ENCODE measurements around the gene EVC.

Gene EVC

GRCh38 chr4:5710961-5711478, at the start of gene EVC:
Gene EVC, plus strand, starts transcription at chr4:5711201. Its CDS starts 180 bp downstream, at chr4:5711381.
- DNase-seq (ENCODE audit: extremely low read depth in 1 of 2, low read depth in 1 of 2) = no peak

GRCh38 chr4:5661237-5661636, 49.8 kb upstream of the EVC start:
- DNase-seq (ENCODE audit: extremely low read depth in 1 of 2, low read depth in 1 of 2) = no peak

GRCh38 chr4:5662555-5662954, 48.4 kb upstream of the EVC start:
- no peak for DNase-seq (ENCODE audit: extremely low read depth in 1 of 2, low read depth in 1 of 2)

- no peak for DNase-seq (ENCODE audit: extremely low read depth in 1 of 2, low read depth in 1 of 2)
These were observed 46.2 kb upstream of the EVC start for GRCh38 chr4:5664778-5665177.

GRCh38 chr4:5666741-5667140, 44.3 kb upstream of the EVC start:
- DNase-seq (ENCODE audit: extremely low read depth in 1 of 2, low read depth in 1 of 2) = no peak

- no peak for DNase-seq (ENCODE audit: extremely low read depth in 1 of 2, low read depth in 1 of 2)
These were observed 34.2 kb upstream of the EVC start for GRCh38 chr4:5676763-5677162.

- DNase-seq (ENCODE audit: extremely low read depth in 1 of 2, low read depth in 1 of 2) = no peak
These were observed 32.0 kb upstream of the EVC start for GRCh38 chr4:5678977-5679376.

- DNase-seq (ENCODE audit: extremely low read depth in 1 of 2, low read depth in 1 of 2) = no peak
These were observed 27.4 kb upstream of the EVC start for GRCh38 chr4:5683566-5683965.

GRCh38 chr4:5685296-5685695, 25.7 kb upstream of the EVC start:
- no peak for DNase-seq (ENCODE audit: extremely low read depth in 1 of 2, low read depth in 1 of 2)

- no peak for DNase-seq (ENCODE audit: extremely low read depth in 1 of 2, low read depth in 1 of 2)
These were observed 24.7 kb upstream of the EVC start for GRCh38 chr4:5686338-5686737.

- DNase-seq (ENCODE audit: extremely low read depth in 1 of 2, low read depth in 1 of 2) = no peak
These were observed 21.9 kb upstream of the EVC start for GRCh38 chr4:5689065-5689464.

GRCh38 chr4:5691491-5692132, 19.4 kb upstream of the EVC start:
- no peak for DNase-seq (ENCODE audit: extremely low read depth in 1 of 2, low read depth in 1 of 2)

- no peak for DNase-seq (ENCODE audit: extremely low read depth in 1 of 2, low read depth in 1 of 2)
These were observed 17.1 kb upstream of the EVC start for GRCh38 chr4:5693871-5694270.

GRCh38 chr4:5696341-5696740, 14.7 kb upstream of the EVC start:
- DNase-seq (ENCODE audit: extremely low read depth in 1 of 2, low read depth in 1 of 2) = no peak

GRCh38 chr4:5700459-5700858, 10.5 kb upstream of the EVC start:
- DNase-seq (ENCODE audit: extremely low read depth in 1 of 2, low read depth in 1 of 2) = no peak

- DNase-seq (ENCODE audit: extremely low read depth in 1 of 2, low read depth in 1 of 2) = no peak
These were observed 9.0 kb upstream of the EVC start for GRCh38 chr4:5701971-5702370.

GRCh38 chr4:5703831-5704230, 7.2 kb upstream of the EVC start:
- no peak for DNase-seq (ENCODE audit: extremely low read depth in 1 of 2, low read depth in 1 of 2)

GRCh38 chr4:5704276-5704675, 6.7 kb upstream of the EVC start:
- DNase-seq (ENCODE audit: extremely low read depth in 1 of 2, low read depth in 1 of 2) = no peak

- DNase-seq (ENCODE audit: extremely low read depth in 1 of 2, low read depth in 1 of 2) = no peak
These were observed 5.2 kb upstream of the EVC start for GRCh38 chr4:5705647-5706320.

GRCh38 chr4:5706486-5707290, 4.3 kb upstream of the EVC start:
- no peak for DNase-seq (ENCODE audit: extremely low read depth in 1 of 2, low read depth in 1 of 2)

GRCh38 chr4:5707366-5707765, 3.6 kb upstream of the EVC start:
- DNase-seq (ENCODE audit: extremely low read depth in 1 of 2, low read depth in 1 of 2) = no peak

All from stimulated activated CD8-positive, alpha-beta memory T cell treated with anti-CD3 and anti-CD28 coated beads, Interleukin-7, amount 100 ng/mL, for 48 hours (primary cell).